SK-N-SH (cell line): ENCODE results near the gene RAD21L1. TPM values are rescaled to one million over a fixed set of nuclear protein-coding genes. Genes with fewer than 3 reads are reported as not detected.

Source experiments
- CTCF ChIA-PET: fragments of 300-600, 350-600 bp; formaldehyde crosslinking; extraction: SDS; loops from one replicate; lab custom pipeline; 2021; lab: Yijun Ruan, JAX
- POLR2A ChIA-PET: fragments of 350-600 bp; sonication (Branson Sonifier 250); formaldehyde crosslinking; extraction: SDS; loops from one replicate; lab custom pipeline; 2020; ENCODE audit warnings: antibody characterized with exemption, inconsistent platforms; lab: Yijun Ruan, JAX
- DNase-seq: peaks from one replicate; pipeline ENCODE4 v3.0.0; 2012
- H2AFZ ChIP-seq: fragments of 200-600 bp; sonication (generic); 2 replicates; pipeline ENCODE4 v1.8.1; 2016; ENCODE audit warnings: antibody characterized with exemption, mild to moderate bottlenecking, low read depth
- H3F3A ChIP-seq: fragments of 200-600 bp; sonication (generic); replicated peaks from 2 replicates; pipeline ENCODE3; 2016; ENCODE audit warnings: antibody characterized with exemption, mild to moderate bottlenecking; ENCODE audit not compliant: insufficient read depth
- H3K27ac ChIP-seq, 2 experiments: fragments of 200-500 bp in 1 of 2; fragments of 200-600 bp in 1 of 2; sonication (Bioruptor generic) in 1 of 2; sonication (generic), shearing (Covaris generic) in 1 of 2; 2 replicates each; pipeline versions ENCODE4 v1.5.1 to v1.6.1; 2014 to 2016; ENCODE audit warnings: low read depth in 2 of 2, inconsistent platforms in 1 of 2, low read length in 1 of 2, mild to moderate bottlenecking in 1 of 2, mixed read lengths in 1 of 2
- H3K27me3 ChIP-seq: fragments of 200-600 bp; sonication (generic), shearing (Covaris generic); 2 replicates; pipeline ENCODE4 v1.6.1; 2016; ENCODE audit warnings: mixed run types; ENCODE audit not compliant: insufficient read depth
- H3K36me3 ChIP-seq, 2 experiments: fragments of 200-500 bp in 1 of 2; fragments of 200-600 bp in 1 of 2; sonication (Bioruptor generic) in 1 of 2; sonication (generic) in 1 of 2; replicated peaks in 1 of 2; 2 replicates each; pipeline versions ENCODE3 to v1.5.1; 2014 to 2016; ENCODE audit warnings: low read length in 1 of 2, mild to moderate bottlenecking in 1 of 2; ENCODE audit not compliant: insufficient read depth in 2 of 2, control insufficient read depth in 1 of 2
- H3K4me1 ChIP-seq, 2 experiments: fragments of 200-500 bp in 1 of 2; fragments of 200-600 bp in 1 of 2; sonication (Bioruptor generic) in 1 of 2; sonication (generic), shearing (Covaris generic) in 1 of 2; 2 replicates each; pipeline versions ENCODE4 v1.5.1 to v1.6.1; 2014 to 2016; ENCODE audit warnings: low read depth in 1 of 2, low read length in 1 of 2, mixed run types in 1 of 2; ENCODE audit not compliant: insufficient read depth in 2 of 2, control insufficient read depth in 1 of 2
- H3K4me2 ChIP-seq: fragments of 200-600 bp; sonication (generic), shearing (Covaris generic); 2 replicates; pipeline ENCODE4 v1.6.1; 2017; ENCODE audit warnings: mixed run types
- H3K4me3 ChIP-seq, 2 experiments: fragments of 200-500 bp in 1 of 2; fragments of 200-600 bp in 1 of 2; sonication (Bioruptor generic) in 1 of 2; sonication (generic), shearing (Covaris generic) in 1 of 2; 2 replicates each; pipeline versions ENCODE4 v1.5.1 to v1.8.1; 2014 to 2016; ENCODE audit warnings: low read depth in 2 of 2, inconsistent platforms in 1 of 2, low read length in 1 of 2, mild to moderate bottlenecking in 1 of 2, mixed read lengths in 1 of 2, moderate library complexity in 1 of 2
- H3K79me2 ChIP-seq: fragments of 200-600 bp; sonication (generic); 2 replicates; pipeline ENCODE4 v1.8.1; 2017; ENCODE audit warnings: mild to moderate bottlenecking; ENCODE audit not compliant: insufficient read depth
- H3K9ac ChIP-seq: fragments of 200-600 bp; sonication (generic); 2 replicates; pipeline ENCODE4 v1.6.1; 2017; ENCODE audit warnings: mixed run types
- H3K9me2 ChIP-seq: fragments of 200-600 bp; sonication (generic); 2 replicates; pipeline ENCODE4 v1.6.1; 2017; ENCODE audit warnings: mixed run types
- H3K9me3 ChIP-seq: fragments of 200-600 bp; sonication (generic); 2 replicates; pipeline ENCODE4 v1.6.1; 2017; ENCODE audit warnings: mixed run types, mild to moderate bottlenecking, moderate library complexity
- H4K20me1 ChIP-seq: fragments of 200-600 bp; sonication (generic); 2 replicates; pipeline ENCODE4 v1.6.1; 2017; ENCODE audit warnings: mild to moderate bottlenecking, mixed run types; ENCODE audit not compliant: insufficient read depth
- CHD2 ChIP-seq: fragments of 150-350 bp; IDR thresholded peaks from 2 replicates; pipeline ENCODE4 v1.6.1; 2018; ENCODE audit warnings: low read length; ENCODE audit not compliant: partially characterized antibody
- ELF1 ChIP-seq: IDR thresholded peaks from 2 replicates; pipeline ENCODE4 v1.4.0; 2012
- FOSL2 ChIP-seq: IDR thresholded peaks from 2 replicates; pipeline ENCODE4 v1.4.0; 2012; ENCODE audit warnings: low read depth, mild to moderate bottlenecking, moderate library complexity, borderline replicate concordance
- FOXJ3 ChIP-seq: sonication (generic); formaldehyde crosslinking; IDR thresholded peaks from 2 replicates; pipeline ENCODE4 v1.5.1; 2020; ENCODE audit warnings: mild to moderate bottlenecking, missing genetic modification reagents
- GABPA ChIP-seq: IDR thresholded peaks from 2 replicates; pipeline ENCODE4 v1.4.0; 2012; ENCODE audit warnings: low read depth, mild to moderate bottlenecking
- JUND ChIP-seq: IDR thresholded peaks from 2 replicates; pipeline ENCODE4 v1.4.0; 2012
- MEF2A ChIP-seq: IDR thresholded peaks from 2 replicates; pipeline ENCODE4 v1.4.0; 2012; ENCODE audit warnings: low read depth, borderline replicate concordance
- MXI1 ChIP-seq: IDR thresholded peaks from 2 replicates; pipeline ENCODE4 v1.6.1; 2012; ENCODE audit warnings: mild to moderate bottlenecking, low read depth, low read length, improper control_type of control experiment
- RAD21 ChIP-seq: IDR thresholded peaks from 2 replicates; pipeline ENCODE4 v1.6.1; 2012; ENCODE audit warnings: mild to moderate bottlenecking, low read length
- RCOR1 ChIP-seq: fragments of 150-350 bp; IDR thresholded peaks from 2 replicates; pipeline ENCODE4 v1.6.1; 2017; ENCODE audit warnings: antibody characterized with exemption, low read length
- RFX5 ChIP-seq: IDR thresholded peaks from 2 replicates; pipeline ENCODE4 v1.6.1; 2012; ENCODE audit warnings: mild to moderate bottlenecking, improper control_type of control experiment, low read length
- RXRA ChIP-seq: IDR thresholded peaks from 2 replicates; pipeline ENCODE4 v1.4.0; 2012; ENCODE audit warnings: low read depth, mild to moderate bottlenecking, borderline replicate concordance
- SIN3A ChIP-seq: IDR thresholded peaks from 2 replicates; pipeline ENCODE4 v1.6.1; 2012; ENCODE audit warnings: low read depth, mild to moderate bottlenecking, low read length, moderate library complexity, borderline replicate concordance
- SMC3 ChIP-seq: IDR thresholded peaks from 2 replicates; pipeline ENCODE4 v1.6.1; 2012; ENCODE audit warnings: low read depth, low read length, improper control_type of control experiment
- TAF1 ChIP-seq: IDR thresholded peaks from 2 replicates; pipeline ENCODE4 v1.6.1; 2012; ENCODE audit warnings: low read depth, mild to moderate bottlenecking, low read length, moderate library complexity, borderline replicate concordance
- TCF12 ChIP-seq: IDR thresholded peaks from 2 replicates; pipeline ENCODE4 v1.4.0; 2012
- WGBS: methylation state at CpG from one replicate; pipeline ENCODE4 v1.1.6; 2017; ENCODE audit warnings: low lambda C conversion rate; 5-methylcytosine and 5-hydroxymethylcytosine counted together
- polyA plus RNA-seq, 3 experiments: library from polyadenylated mRNA; depleted of rRNA; stranded (reverse); fragments of >200 nt; gene quantifications; 2 replicates each; pipeline ENCODE4 v1.2.3, GENCODE V29; 2012
- TF ChIP-seq, protein P1 (sequence below): fragments of 150-350 bp; IDR thresholded peaks from 2 replicates; pipeline ENCODE4 v1.6.1; 2017; ENCODE audit warnings: antibody characterized with exemption, low read length, low read depth, borderline replicate concordance
- TF ChIP-seq, protein P2 (sequence below): IDR thresholded peaks from 2 replicates; pipeline ENCODE4 v1.4.0; 2012; ENCODE audit warnings: low read depth, borderline replicate concordance
- TF ChIP-seq, protein P3 (sequence below): IDR thresholded peaks from 2 replicates; pipeline ENCODE4 v1.4.0; 2012; ENCODE audit warnings: low read depth, borderline replicate concordance
- TF ChIP-seq, protein P4 (sequence below): IDR thresholded peaks from 2 replicates; pipeline ENCODE4 v1.4.0; 2012; ENCODE audit warnings: low read depth
- TF ChIP-seq, protein P5 (sequence below): IDR thresholded peaks from 2 replicates; pipeline ENCODE4; 2012
- TF ChIP-seq, protein P6 (sequence below): fragments of 200-600 bp; sonication (generic); IDR thresholded peaks from 2 replicates; pipeline ENCODE4 v1.6.1; 2017; ENCODE audit warnings: antibody characterized with exemption, mild to moderate bottlenecking, moderate library complexity

Gene RAD21L1
- polyA plus RNA-seq, 1 of the 3 experiments (the other 2 are of a cell fraction) = 0.03 TPM

DNA sequence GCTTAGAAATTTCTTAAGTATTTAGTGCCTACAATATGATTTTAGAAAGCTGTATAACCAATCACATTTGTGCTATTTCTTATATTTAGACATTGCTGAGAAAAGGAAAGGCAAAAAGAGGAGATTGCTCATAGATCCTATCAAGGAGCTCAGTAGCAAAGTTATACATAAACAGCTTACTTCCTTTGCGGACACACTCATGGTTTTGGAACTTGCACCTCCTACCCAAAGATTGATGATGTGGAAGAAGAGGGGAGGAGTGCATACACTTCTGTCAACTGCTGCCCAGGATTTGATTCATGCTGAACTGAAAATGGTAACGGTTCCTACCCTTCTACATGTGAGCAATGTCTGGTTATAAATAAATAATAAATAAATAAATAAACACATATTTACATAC is 16.7 kb downstream of the RAD21L1 start (continued):
- TF ChIP-seq, protein P1, sequence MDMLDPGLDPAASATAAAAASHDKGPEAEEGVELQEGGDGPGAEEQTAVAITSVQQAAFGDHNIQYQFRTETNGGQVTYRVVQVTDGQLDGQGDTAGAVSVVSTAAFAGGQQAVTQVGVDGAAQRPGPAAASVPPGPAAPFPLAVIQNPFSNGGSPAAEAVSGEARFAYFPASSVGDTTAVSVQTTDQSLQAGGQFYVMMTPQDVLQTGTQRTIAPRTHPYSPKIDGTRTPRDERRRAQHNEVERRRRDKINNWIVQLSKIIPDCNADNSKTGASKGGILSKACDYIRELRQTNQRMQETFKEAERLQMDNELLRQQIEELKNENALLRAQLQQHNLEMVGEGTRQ = no peak
- TF ChIP-seq, protein P2, sequence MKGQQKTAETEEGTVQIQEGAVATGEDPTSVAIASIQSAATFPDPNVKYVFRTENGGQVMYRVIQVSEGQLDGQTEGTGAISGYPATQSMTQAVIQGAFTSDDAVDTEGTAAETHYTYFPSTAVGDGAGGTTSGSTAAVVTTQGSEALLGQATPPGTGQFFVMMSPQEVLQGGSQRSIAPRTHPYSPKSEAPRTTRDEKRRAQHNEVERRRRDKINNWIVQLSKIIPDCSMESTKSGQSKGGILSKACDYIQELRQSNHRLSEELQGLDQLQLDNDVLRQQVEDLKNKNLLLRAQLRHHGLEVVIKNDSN = no peak
- TF ChIP-seq CHD2 (no peak), RAD21 (no peak), MXI1 (no peak), FOSL2 (peak; percentile 30; the same call in 1 of the 2 replicates), MEF2A (peak; percentile 20; the same call in 1 of the 2 replicates), TCF12 (peak; percentile 31; the same call in 1 of the 2 replicates), JUND (peak; percentile 42; the same call in 1 of the 2 replicates), RCOR1 (no peak), GABPA (no peak), TAF1 (no peak)
- TF ChIP-seq, protein P3, sequence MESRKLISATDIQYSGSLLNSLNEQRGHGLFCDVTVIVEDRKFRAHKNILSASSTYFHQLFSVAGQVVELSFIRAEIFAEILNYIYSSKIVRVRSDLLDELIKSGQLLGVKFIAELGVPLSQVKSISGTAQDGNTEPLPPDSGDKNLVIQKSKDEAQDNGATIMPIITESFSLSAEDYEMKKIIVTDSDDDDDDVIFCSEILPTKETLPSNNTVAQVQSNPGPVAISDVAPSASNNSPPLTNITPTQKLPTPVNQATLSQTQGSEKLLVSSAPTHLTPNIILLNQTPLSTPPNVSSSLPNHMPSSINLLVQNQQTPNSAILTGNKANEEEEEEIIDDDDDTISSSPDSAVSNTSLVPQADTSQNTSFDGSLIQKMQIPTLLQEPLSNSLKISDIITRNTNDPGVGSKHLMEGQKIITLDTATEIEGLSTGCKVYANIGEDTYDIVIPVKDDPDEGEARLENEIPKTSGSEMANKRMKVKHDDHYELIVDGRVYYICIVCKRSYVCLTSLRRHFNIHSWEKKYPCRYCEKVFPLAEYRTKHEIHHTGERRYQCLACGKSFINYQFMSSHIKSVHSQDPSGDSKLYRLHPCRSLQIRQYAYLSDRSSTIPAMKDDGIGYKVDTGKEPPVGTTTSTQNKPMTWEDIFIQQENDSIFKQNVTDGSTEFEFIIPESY = no peak
- TF ChIP-seq, protein P4, sequence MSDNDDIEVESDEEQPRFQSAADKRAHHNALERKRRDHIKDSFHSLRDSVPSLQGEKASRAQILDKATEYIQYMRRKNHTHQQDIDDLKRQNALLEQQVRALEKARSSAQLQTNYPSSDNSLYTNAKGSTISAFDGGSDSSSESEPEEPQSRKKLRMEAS = peak; percentile 32; the same call in 1 of the 2 replicates
- TF ChIP-seq, protein P5, sequence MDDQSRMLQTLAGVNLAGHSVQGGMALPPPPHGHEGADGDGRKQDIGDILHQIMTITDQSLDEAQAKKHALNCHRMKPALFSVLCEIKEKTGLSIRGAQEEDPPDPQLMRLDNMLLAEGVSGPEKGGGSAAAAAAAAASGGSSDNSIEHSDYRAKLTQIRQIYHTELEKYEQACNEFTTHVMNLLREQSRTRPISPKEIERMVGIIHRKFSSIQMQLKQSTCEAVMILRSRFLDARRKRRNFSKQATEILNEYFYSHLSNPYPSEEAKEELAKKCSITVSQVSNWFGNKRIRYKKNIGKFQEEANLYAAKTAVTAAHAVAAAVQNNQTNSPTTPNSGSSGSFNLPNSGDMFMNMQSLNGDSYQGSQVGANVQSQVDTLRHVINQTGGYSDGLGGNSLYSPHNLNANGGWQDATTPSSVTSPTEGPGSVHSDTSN = peak; percentile 82

DNA sequence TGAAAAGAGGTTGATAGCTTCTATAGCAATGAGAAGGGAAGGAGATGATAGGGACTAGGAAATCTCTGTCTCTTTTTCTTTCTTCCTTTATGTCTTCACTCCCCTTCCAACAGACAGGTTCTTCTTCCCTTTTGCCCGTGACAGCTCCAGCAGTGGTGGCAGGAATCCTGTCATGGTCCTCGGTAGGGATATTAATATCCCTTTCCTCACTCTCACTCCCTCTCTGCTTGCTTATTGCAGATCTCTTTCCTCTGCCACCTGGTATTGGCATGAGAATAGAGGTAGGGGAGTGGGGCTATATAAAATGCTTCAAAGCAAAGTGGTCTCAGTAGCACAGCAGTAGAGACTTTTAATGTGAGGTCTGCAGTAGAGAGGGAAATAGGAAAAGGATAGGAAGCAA is 19.7 kb downstream of the RAD21L1 start:
- H3K4me2 ChIP-seq = no peak overlapping the region
- peaks cover 7% of the 10 kb centered on the region for H3F3A ChIP-seq
- peaks cover 0 to 4% of the 10 kb centered on the region in 2 experiments; a peak in 2 of 4 replicates for H3K4me1 ChIP-seq
- H3K9ac ChIP-seq = no peak overlapping the region
- CTCF ChIA-PET = no interaction called here
- no peak for DNase-seq
- no peaks in the 10 kb centered on the region for H3K9me3 ChIP-seq
- no peak overlapping the region for H3K4me3 ChIP-seq
- no peaks in the 10 kb centered on the region for H3K27me3 ChIP-seq
- H3K79me2 ChIP-seq = no peaks in the 10 kb centered on the region
- no peaks in the 10 kb centered on the region for H4K20me1 ChIP-seq
- H3K9me2 ChIP-seq = no peaks in the 10 kb centered on the region
- POLR2A ChIA-PET = no interaction called here
- no peak overlapping the region for H2AFZ ChIP-seq
- no peaks in the 10 kb centered on the region for H3K36me3 ChIP-seq
- no peak overlapping the region for H3K27ac ChIP-seq
- TF ChIP-seq, protein P6, sequence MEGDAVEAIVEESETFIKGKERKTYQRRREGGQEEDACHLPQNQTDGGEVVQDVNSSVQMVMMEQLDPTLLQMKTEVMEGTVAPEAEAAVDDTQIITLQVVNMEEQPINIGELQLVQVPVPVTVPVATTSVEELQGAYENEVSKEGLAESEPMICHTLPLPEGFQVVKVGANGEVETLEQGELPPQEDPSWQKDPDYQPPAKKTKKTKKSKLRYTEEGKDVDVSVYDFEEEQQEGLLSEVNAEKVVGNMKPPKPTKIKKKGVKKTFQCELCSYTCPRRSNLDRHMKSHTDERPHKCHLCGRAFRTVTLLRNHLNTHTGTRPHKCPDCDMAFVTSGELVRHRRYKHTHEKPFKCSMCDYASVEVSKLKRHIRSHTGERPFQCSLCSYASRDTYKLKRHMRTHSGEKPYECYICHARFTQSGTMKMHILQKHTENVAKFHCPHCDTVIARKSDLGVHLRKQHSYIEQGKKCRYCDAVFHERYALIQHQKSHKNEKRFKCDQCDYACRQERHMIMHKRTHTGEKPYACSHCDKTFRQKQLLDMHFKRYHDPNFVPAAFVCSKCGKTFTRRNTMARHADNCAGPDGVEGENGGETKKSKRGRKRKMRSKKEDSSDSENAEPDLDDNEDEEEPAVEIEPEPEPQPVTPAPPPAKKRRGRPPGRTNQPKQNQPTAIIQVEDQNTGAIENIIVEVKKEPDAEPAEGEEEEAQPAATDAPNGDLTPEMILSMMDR = no peak
- TF ChIP-seq SIN3A (no peak), FOXJ3 (CRISPR knock-in tag) (no peak), RFX5 (no peak), ELF1 (no peak), RXRA (no peak), SMC3 (no peak), RCOR1 (no peak), CHD2 (no peak)
- 52% methylated on average over 2 of the region's 2 CpGs for WGBS
